ENCODE measurements around the gene CSRNP3.

Gene CSRNP3

DNA sequence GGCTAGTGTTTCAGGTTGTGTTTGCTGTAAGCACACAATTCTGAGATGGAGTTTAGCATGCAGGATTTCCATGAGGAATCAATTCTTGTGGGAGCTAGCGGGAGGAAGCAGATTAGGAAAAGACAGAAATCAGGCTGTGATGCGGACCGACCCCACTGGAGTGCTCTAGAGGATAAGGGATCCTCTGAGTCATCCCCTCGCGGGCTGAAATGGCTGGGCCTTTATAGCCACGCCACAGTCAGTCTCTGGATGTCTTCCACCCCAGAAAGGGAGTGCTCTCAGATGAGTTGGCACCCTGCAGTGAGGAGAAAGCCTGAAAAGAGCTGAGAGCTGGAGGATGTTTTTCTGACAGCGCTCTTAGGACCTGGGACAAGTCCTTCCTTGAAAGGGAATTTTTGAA is 222.1 kb downstream of the CSRNP3 start:
- Histone ChIP-seq H3K4me3 (ENCODE audit: low read depth in 1 of 2, low read length in 2 of 2) (no peak overlapping the region), H3K9me3 (ENCODE audit: control insufficient read depth in 1 of 2, low read length in 2 of 2) (no peaks in the 10 kb centered on the region), H3K4me1 (ENCODE audit: control insufficient read depth in 1 of 2, insufficient read depth in 2 of 2, low read length in 2 of 2) (no peaks in the 10 kb centered on the region), H3K27ac (ENCODE audit: low read length) (no peak overlapping the region), H3K36me3 (ENCODE audit: control insufficient read depth in 1 of 2, insufficient read depth in 2 of 2, low read length in 2 of 2) (no peaks in the 10 kb centered on the region), H3K27me3 (ENCODE audit: low read depth, low read length) (no peaks in the 10 kb centered on the region)

DNA sequence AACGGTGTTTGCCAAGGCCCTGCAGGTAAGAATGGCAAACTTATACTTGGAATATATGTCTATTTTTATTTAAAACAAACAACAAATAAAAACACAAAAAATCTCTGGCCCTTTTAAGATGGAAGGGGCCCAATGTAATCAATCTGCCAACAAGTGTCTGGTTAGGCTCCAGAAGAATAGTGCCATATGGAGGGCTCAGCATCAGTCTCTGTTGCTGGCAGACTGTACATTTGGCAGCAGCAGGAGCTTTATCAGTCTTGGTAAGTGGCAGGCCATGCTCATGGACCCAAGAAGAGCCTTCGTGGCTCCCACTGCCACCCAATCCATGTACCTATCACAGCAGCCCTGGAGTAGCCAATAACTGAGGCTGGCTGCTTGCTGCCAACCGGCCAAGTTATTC is 223.4 kb downstream of the CSRNP3 start:
- no peaks in the 10 kb centered on the region for H3K27me3 ChIP-seq (ENCODE audit: low read depth, low read length)
- no peaks in the 10 kb centered on the region for H3K4me1 ChIP-seq (ENCODE audit: control insufficient read depth in 1 of 2, insufficient read depth in 2 of 2, low read length in 2 of 2)
- no peak overlapping the region for H3K4me3 ChIP-seq (ENCODE audit: low read depth in 1 of 2, low read length in 2 of 2)
- H3K9me3 ChIP-seq (ENCODE audit: control insufficient read depth in 1 of 2, low read length in 2 of 2), result no peaks in the 10 kb centered on the region
- no peak overlapping the region for H3K27ac ChIP-seq (ENCODE audit: low read length)
- no peaks in the 10 kb centered on the region for H3K36me3 ChIP-seq (ENCODE audit: control insufficient read depth in 1 of 2, insufficient read depth in 2 of 2, low read length in 2 of 2)

DNA sequence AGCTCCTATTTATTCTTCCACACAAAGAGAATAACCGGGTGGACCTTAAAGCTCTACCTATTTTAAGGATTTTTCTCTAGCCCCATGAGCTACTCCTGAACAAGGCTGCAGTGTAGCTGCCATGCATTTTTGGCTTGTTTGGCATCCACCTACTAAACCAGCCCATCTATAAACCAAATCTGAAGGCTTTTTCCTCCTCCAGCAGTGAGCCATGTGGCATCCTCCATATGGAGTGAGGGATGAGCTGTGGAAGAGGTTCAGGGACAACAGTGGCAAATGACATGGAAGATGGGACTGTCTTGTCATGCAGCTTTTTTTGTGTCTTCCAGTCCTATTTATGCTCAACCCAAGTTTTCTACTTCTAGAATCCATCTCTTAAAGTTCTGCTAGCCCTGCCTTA is 224.3 kb downstream of the CSRNP3 start:
- no peaks in the 10 kb centered on the region for H3K27me3 ChIP-seq (ENCODE audit: low read depth, low read length)
- no peaks in the 10 kb centered on the region for H3K4me1 ChIP-seq (ENCODE audit: control insufficient read depth in 1 of 2, insufficient read depth in 2 of 2, low read length in 2 of 2)
- H3K36me3 ChIP-seq (ENCODE audit: control insufficient read depth in 1 of 2, insufficient read depth in 2 of 2, low read length in 2 of 2), result no peaks in the 10 kb centered on the region
- H3K27ac ChIP-seq (ENCODE audit: low read length), result no peak overlapping the region
- H3K9me3 ChIP-seq (ENCODE audit: control insufficient read depth in 1 of 2, low read length in 2 of 2), result no peaks in the 10 kb centered on the region
- no peak overlapping the region for H3K4me3 ChIP-seq (ENCODE audit: low read depth in 1 of 2, low read length in 2 of 2)

DNA sequence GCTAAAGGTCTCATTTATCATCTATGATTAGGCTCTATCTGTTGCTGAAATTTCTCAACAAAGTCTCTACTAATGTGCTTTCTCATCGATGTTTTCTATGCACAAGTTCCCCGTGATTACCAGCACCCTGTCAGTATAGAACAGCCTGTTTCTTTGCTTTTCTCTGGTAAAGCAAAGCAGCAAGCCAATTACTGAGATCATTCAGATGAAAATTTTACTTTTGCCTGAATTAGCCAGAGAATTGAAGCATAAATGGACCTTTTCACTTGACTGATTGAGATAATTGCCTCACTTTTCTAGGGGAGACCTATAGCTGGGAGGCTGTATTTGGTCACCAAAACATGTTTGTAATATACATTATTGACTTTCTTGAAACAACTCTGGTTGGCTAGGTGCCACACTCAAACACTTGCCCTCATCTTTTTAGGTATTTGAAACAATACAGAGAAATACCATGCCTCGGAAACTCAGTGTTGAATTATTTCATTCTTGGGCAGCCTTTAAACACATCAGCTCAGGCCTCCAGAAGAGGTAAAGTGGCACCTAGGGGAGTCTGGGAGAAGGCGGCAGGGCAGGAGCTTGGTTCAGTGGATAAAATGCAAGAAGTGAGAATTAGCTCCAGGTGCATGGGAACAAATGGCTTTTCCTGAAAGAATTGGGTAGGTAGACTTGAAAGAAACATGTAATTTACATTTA is 228.4 kb downstream of the CSRNP3 start:
- Histone ChIP-seq H3K36me3 (ENCODE audit: control insufficient read depth in 1 of 2, insufficient read depth in 2 of 2, low read length in 2 of 2) (no peaks in the 10 kb centered on the region), H3K4me1 (ENCODE audit: control insufficient read depth in 1 of 2, insufficient read depth in 2 of 2, low read length in 2 of 2) (no peaks in the 10 kb centered on the region), H3K9me3 (ENCODE audit: control insufficient read depth in 1 of 2, low read length in 2 of 2) (no peaks in the 10 kb centered on the region), H3K27me3 (ENCODE audit: low read depth, low read length) (no peaks in the 10 kb centered on the region), H3K27ac (ENCODE audit: low read length) (no peak overlapping the region), H3K4me3 (ENCODE audit: low read depth in 1 of 2, low read length in 2 of 2) (no peak overlapping the region)

DNA sequence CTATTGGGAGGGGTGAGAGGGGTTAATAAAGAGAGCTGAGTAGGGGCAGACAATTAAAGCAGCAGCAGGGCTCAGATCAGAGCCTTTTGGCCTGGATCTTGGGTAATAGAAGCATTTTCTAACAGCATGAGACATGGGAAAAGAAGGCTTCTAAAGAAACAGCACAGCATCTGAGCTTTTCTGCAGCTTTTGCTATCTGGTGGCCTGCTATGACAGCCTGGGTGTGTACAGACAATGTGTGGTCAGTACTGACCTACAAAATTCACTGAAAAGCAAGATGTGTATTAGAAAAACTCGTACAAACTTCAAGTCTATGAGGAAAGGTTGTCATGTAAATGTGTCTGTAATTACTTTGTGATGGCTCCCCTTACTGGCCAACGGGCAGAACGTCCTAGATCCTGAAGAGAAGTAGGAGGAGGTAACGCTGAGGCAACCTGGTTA is 229.0 kb downstream of the CSRNP3 start:
- Histone ChIP-seq H3K27me3 (ENCODE audit: low read depth, low read length) (no peaks in the 10 kb centered on the region), H3K4me1 (ENCODE audit: control insufficient read depth in 1 of 2, insufficient read depth in 2 of 2, low read length in 2 of 2) (no peaks in the 10 kb centered on the region), H3K27ac (ENCODE audit: low read length) (no peak overlapping the region), H3K36me3 (ENCODE audit: control insufficient read depth in 1 of 2, insufficient read depth in 2 of 2, low read length in 2 of 2) (no peaks in the 10 kb centered on the region), H3K9me3 (ENCODE audit: control insufficient read depth in 1 of 2, low read length in 2 of 2) (no peaks in the 10 kb centered on the region), H3K4me3 (ENCODE audit: low read depth in 1 of 2, low read length in 2 of 2) (no peak overlapping the region)

DNA sequence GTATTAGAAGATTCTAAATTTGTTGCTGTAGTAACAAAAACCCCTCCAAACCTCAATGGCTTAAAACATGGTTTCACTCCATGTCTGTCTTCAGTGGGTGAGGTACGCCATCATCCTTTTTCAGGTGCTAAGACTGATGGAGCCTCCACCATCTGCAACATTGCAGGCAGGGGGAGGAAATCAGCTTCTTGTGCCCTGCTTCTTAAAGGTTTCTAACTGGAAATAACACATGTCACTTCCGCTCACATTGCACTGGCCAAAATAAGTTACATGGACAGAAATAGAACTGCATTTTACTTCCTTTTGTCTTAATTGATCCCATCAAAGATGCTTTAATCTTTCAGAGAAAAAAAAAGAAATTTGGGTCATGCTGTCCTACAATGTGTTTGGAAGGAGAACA is 230.4 kb downstream of the CSRNP3 start:
- H3K4me1 ChIP-seq (ENCODE audit: control insufficient read depth in 1 of 2, insufficient read depth in 2 of 2, low read length in 2 of 2), result no peaks in the 10 kb centered on the region
- H3K27me3 ChIP-seq (ENCODE audit: low read depth, low read length), result no peaks in the 10 kb centered on the region
- H3K4me3 ChIP-seq (ENCODE audit: low read depth in 1 of 2, low read length in 2 of 2), result no peak overlapping the region
- no peak overlapping the region for H3K27ac ChIP-seq (ENCODE audit: low read length)
- H3K36me3 ChIP-seq (ENCODE audit: control insufficient read depth in 1 of 2, insufficient read depth in 2 of 2, low read length in 2 of 2), result no peaks in the 10 kb centered on the region
- no peaks in the 10 kb centered on the region for H3K9me3 ChIP-seq (ENCODE audit: control insufficient read depth in 1 of 2, low read length in 2 of 2)

DNA sequence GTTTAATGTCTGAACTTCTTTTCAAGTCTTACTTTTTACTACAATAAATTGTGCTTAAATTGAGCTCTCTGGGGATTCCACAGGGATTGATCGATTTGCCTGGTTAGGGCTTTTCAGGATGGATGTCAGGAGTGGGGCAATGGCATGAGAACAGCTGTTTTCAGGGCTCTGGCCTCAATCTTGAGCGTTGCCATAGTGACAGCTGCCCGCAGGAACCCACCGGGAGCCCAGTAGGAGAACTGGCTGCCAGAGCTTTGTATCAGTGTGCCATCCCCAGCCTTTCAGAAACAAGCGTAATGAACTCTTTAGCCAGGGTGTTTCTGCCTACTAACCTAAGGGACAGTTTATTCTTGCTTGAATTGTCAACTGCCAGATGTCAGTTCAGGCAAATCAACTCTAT is 231.0 kb downstream of the CSRNP3 start:
- Histone ChIP-seq H3K36me3 (ENCODE audit: control insufficient read depth in 1 of 2, insufficient read depth in 2 of 2, low read length in 2 of 2) (no peaks in the 10 kb centered on the region), H3K27ac (ENCODE audit: low read length) (no peak overlapping the region)

DNA sequence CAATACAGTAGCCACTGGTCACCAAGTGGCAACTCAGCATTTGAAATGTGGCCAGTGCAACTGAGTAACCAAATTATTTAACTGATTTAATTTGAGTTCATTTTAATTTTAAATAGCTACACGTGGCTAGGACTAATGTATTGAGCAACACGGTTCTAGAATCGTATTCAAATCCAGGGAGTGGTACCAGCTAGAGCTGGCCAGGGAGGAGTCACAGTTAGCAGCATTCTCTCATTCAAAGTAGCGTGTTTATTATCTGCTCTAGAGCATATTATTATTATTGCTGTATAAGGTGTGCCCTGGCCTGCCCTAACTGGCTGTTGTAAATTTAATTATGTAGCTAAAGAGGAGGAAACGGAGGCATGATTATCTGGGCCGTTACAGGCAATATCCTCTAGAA is 231.6 kb downstream of the CSRNP3 start:
- Histone ChIP-seq H3K27ac (ENCODE audit: low read length) (no peak overlapping the region), H3K36me3 (ENCODE audit: control insufficient read depth in 1 of 2, insufficient read depth in 2 of 2, low read length in 2 of 2) (no peaks in the 10 kb centered on the region), H3K27me3 (ENCODE audit: low read depth, low read length) (no peaks in the 10 kb centered on the region), H3K4me1 (ENCODE audit: control insufficient read depth in 1 of 2, insufficient read depth in 2 of 2, low read length in 2 of 2) (no peaks in the 10 kb centered on the region), H3K4me3 (ENCODE audit: low read depth in 1 of 2, low read length in 2 of 2) (no peak overlapping the region), H3K9me3 (ENCODE audit: control insufficient read depth in 1 of 2, low read length in 2 of 2) (no peaks in the 10 kb centered on the region)

More for the DNA sequence above, 231.0 kb downstream of the CSRNP3 start:
- Histone ChIP-seq H3K9me3 (ENCODE audit: control insufficient read depth in 1 of 2, low read length in 2 of 2) (no peaks in the 10 kb centered on the region), H3K4me1 (ENCODE audit: control insufficient read depth in 1 of 2, insufficient read depth in 2 of 2, low read length in 2 of 2) (no peaks in the 10 kb centered on the region), H3K27me3 (ENCODE audit: low read depth, low read length) (no peaks in the 10 kb centered on the region), H3K4me3 (ENCODE audit: low read depth in 1 of 2, low read length in 2 of 2) (no peak overlapping the region)

DNA sequence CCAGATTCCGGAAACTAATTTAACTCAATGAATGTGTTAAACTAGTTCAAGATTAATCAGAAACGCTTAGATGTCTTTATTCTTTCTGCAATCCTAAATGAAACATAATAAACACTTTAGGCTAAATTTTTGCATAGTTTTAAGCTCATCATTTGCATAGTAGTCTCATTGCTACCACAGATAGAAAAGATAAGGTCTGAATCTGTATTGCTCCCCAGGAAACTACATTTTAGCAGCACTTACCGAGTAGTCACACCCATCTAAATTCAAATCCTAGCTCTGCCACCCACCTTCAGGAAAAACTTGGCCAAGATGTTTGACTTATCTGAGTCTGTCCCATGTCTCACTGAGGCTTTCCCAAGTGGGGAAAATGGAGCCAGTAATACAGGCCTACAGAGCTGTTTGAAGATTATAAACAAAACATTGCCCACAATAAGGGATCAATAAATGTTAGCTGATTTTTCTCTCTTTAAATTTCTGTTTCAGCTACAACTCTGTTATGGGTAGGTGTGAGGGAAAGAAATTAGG is 237.5 kb downstream of the CSRNP3 start:
- H3K27me3 ChIP-seq (ENCODE audit: low read depth, low read length), result no peaks in the 10 kb centered on the region
- no peaks in the 10 kb centered on the region for H3K4me1 ChIP-seq (ENCODE audit: control insufficient read depth in 1 of 2, insufficient read depth in 2 of 2, low read length in 2 of 2)
- no peaks in the 10 kb centered on the region for H3K9me3 ChIP-seq (ENCODE audit: control insufficient read depth in 1 of 2, low read length in 2 of 2)
- no peak overlapping the region for H3K27ac ChIP-seq (ENCODE audit: low read length)
- no peaks in the 10 kb centered on the region for H3K36me3 ChIP-seq (ENCODE audit: control insufficient read depth in 1 of 2, insufficient read depth in 2 of 2, low read length in 2 of 2)
- no peak overlapping the region for H3K4me3 ChIP-seq (ENCODE audit: low read depth in 1 of 2, low read length in 2 of 2)

DNA sequence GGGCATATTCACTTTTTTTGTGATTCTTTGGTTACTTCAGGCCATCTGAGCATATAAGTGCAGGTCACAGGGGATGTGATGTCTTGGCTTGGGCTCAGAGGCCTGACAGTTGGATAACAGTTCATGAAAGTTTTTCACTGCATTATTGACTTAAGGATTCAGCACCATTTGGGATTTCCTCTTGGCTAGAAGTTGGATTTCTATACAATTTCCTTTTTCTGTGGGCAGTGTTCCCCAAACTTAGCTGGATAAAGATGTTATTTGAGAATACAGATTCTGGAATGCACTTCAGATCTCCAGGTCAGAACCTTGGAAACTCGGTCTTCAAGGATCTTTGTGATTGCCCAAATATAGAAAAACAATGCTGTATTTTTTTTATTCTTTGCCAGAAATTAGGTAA is 246.6 kb downstream of the CSRNP3 start:
- no peaks in the 10 kb centered on the region for H3K36me3 ChIP-seq (ENCODE audit: control insufficient read depth in 1 of 2, insufficient read depth in 2 of 2, low read length in 2 of 2)
- no peaks in the 10 kb centered on the region for H3K9me3 ChIP-seq (ENCODE audit: control insufficient read depth in 1 of 2, low read length in 2 of 2)
- H3K27ac ChIP-seq (ENCODE audit: low read length), result no peak overlapping the region
- no peaks in the 10 kb centered on the region for H3K27me3 ChIP-seq (ENCODE audit: low read depth, low read length)
- H3K4me1 ChIP-seq (ENCODE audit: control insufficient read depth in 1 of 2, insufficient read depth in 2 of 2, low read length in 2 of 2), result no peaks in the 10 kb centered on the region
- H3K4me3 ChIP-seq (ENCODE audit: low read depth in 1 of 2, low read length in 2 of 2), result no peak overlapping the region

DNA sequence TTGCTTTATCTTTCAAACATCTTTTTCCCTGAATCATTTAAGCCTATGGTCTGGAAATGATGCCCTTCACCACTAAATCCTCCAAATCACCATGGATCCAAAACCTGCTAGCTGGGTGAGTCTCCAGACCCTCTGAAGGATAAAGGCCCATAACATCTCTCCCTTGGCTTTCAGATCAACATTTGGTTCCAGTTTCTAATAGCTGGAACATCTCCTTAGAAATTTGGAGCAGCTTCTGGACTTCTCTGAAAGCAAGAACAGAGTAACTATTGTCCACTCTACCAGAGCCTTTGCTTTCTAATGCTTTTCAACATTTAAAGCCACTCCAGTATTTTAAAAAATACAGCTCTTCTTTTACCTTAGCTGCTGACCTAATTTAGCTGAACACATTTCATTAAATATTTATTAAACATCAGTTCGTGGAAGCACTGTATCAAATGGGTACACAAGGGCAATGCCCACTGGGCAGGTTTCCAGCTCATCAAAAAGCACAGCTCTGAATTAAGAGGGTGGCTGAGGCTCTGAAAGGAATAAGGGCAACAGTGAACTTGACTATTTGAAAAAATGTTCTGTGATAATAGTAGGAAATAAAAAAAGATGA is 249.2 kb downstream of the CSRNP3 start:
- H3K27ac ChIP-seq (ENCODE audit: low read length), result no peak overlapping the region

DNA sequence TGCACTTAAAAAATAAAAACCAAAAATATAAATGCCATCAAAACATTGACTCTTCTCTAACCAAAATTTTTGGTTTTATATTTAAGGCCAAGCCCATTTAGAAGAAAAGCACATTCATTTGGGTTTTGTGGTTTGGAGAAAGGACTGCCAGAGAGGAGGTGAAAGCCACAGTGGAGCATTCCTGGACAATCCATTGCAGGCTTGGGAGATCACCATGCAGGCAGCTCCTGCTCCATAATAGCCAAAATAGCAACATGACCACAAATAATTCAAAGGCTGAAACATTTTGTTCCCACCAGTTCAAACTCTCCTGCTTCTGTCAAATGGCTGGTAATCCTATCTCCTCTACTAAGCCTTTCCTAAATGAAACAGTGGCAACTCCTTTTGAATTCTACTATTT is 251.0 kb downstream of the CSRNP3 start:
- Histone ChIP-seq H3K27me3 (ENCODE audit: low read depth, low read length) (no peaks in the 10 kb centered on the region), H3K4me3 (ENCODE audit: low read depth in 1 of 2, low read length in 2 of 2) (no peak overlapping the region), H3K4me1 (ENCODE audit: control insufficient read depth in 1 of 2, insufficient read depth in 2 of 2, low read length in 2 of 2) (no peaks in the 10 kb centered on the region), H3K27ac (ENCODE audit: low read length) (no peak overlapping the region), H3K36me3 (ENCODE audit: control insufficient read depth in 1 of 2, insufficient read depth in 2 of 2, low read length in 2 of 2) (no peaks in the 10 kb centered on the region), H3K9me3 (ENCODE audit: control insufficient read depth in 1 of 2, low read length in 2 of 2) (no peaks in the 10 kb centered on the region)

More for the DNA sequence above, 249.2 kb downstream of the CSRNP3 start:
- no peaks in the 10 kb centered on the region for H3K27me3 ChIP-seq (ENCODE audit: low read depth, low read length)
- H3K4me1 ChIP-seq (ENCODE audit: control insufficient read depth in 1 of 2, insufficient read depth in 2 of 2, low read length in 2 of 2), result no peaks in the 10 kb centered on the region
- no peak overlapping the region for H3K4me3 ChIP-seq (ENCODE audit: low read depth in 1 of 2, low read length in 2 of 2)
- no peaks in the 10 kb centered on the region for H3K9me3 ChIP-seq (ENCODE audit: control insufficient read depth in 1 of 2, low read length in 2 of 2)
- no peaks in the 10 kb centered on the region for H3K36me3 ChIP-seq (ENCODE audit: control insufficient read depth in 1 of 2, insufficient read depth in 2 of 2, low read length in 2 of 2)

All from muscle layer of duodenum (tissue), 2 donors.